Osteocyte (in vitro differentiated cells): ENCODE measurements around the gene SPAG17. TPM values are rescaled to one million over a fixed set of nuclear protein-coding genes. Genes with fewer than 3 reads are reported as not detected.

Experiments used
- DNase-seq: peaks from one replicate; pipeline ENCODE4 v3.0.0; 2021; ENCODE audit warnings: mixed read lengths; ENCODE audit not compliant: unreplicated experiment; ENCODE audit errors: extremely low spot score
- H3K27ac Mint-ChIP-seq: one replicate; pipeline ENCODE4 v1.8.0; 2021; ENCODE audit warnings: mild to moderate bottlenecking, mixed read lengths; ENCODE audit not compliant: unreplicated experiment
- H3K27me3 Mint-ChIP-seq: one replicate; pipeline ENCODE4 v1.8.0; 2021; ENCODE audit warnings: mixed read lengths; ENCODE audit not compliant: unreplicated experiment
- H3K36me3 Mint-ChIP-seq: one replicate; pipeline ENCODE4 v1.8.0; 2021; ENCODE audit warnings: mixed read lengths; ENCODE audit not compliant: unreplicated experiment
- H3K4me1 Mint-ChIP-seq: one replicate; pipeline ENCODE4 v1.8.0; 2021; ENCODE audit warnings: mixed read lengths; ENCODE audit not compliant: unreplicated experiment
- H3K4me3 Mint-ChIP-seq: one replicate; pipeline ENCODE4 v1.8.0; 2021; ENCODE audit warnings: mild to moderate bottlenecking, moderate library complexity, mixed read lengths; ENCODE audit not compliant: unreplicated experiment
- H3K9me3 Mint-ChIP-seq: one replicate; pipeline ENCODE4 v1.8.0; 2021; ENCODE audit warnings: mixed read lengths; ENCODE audit not compliant: unreplicated experiment
- total RNA-seq: library from RNA; stranded (reverse); gene quantifications from 2 replicates; pipeline ENCODE4 v1.2.1, GENCODE V29; 2021
- TF ChIP-seq, protein P1 (sequence below): fragments of 200-600 bp; sonication (generic); IDR thresholded peaks from 2 replicates; pipeline ENCODE4 v1.5.0; 2021; ENCODE audit warnings: antibody characterized with exemption, mild to moderate bottlenecking, moderate library complexity

The SPAG17 gene
- total RNA-seq, 1 donor from 2014 or later = not detected

GRCh38 chr1:118032883-118033282 is 152.1 kb downstream of the SPAG17 start:
- Mint-ChIP-seq H3K9me3 (no peaks in the 10 kb centered on the region), H3K27ac (no peak overlapping the region), H3K27me3 (peaks cover 7% of the 10 kb centered on the region), H3K4me1 (no peaks in the 10 kb centered on the region), H3K4me3 (no peak overlapping the region), H3K36me3 (no peaks in the 10 kb centered on the region)
- no peak for DNase-seq
- TF ChIP-seq, protein P1, sequence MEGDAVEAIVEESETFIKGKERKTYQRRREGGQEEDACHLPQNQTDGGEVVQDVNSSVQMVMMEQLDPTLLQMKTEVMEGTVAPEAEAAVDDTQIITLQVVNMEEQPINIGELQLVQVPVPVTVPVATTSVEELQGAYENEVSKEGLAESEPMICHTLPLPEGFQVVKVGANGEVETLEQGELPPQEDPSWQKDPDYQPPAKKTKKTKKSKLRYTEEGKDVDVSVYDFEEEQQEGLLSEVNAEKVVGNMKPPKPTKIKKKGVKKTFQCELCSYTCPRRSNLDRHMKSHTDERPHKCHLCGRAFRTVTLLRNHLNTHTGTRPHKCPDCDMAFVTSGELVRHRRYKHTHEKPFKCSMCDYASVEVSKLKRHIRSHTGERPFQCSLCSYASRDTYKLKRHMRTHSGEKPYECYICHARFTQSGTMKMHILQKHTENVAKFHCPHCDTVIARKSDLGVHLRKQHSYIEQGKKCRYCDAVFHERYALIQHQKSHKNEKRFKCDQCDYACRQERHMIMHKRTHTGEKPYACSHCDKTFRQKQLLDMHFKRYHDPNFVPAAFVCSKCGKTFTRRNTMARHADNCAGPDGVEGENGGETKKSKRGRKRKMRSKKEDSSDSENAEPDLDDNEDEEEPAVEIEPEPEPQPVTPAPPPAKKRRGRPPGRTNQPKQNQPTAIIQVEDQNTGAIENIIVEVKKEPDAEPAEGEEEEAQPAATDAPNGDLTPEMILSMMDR = no peak

DNA sequence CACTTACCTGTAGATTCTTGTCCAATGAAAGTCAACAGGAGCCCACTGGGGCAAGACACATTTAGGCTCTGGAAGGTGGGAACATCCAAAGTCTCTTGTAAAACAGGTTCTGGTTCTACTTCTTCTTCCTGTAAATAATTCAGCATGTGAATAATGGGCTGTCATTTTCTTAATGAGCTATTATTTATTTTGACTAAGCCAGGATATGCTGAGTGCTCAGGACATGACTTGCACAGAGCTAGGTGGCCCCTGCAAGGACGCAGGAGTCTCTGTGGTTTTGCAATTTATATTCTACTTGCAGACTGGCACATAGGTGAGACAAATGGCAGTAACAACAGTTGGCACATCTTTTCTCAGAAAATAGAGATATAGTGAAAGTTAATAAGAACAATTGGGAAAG is 156.8 kb downstream of the SPAG17 start:
- H3K27ac Mint-ChIP-seq = no peak overlapping the region
- H3K4me1 Mint-ChIP-seq = no peaks in the 10 kb centered on the region
- H3K9me3 Mint-ChIP-seq = no peaks in the 10 kb centered on the region
- DNase-seq = no peak
- no peaks in the 10 kb centered on the region for H3K36me3 Mint-ChIP-seq
- TF ChIP-seq, protein P1 = no peak
- H3K4me3 Mint-ChIP-seq = no peak overlapping the region
- H3K27me3 Mint-ChIP-seq = peaks cover 13% of the 10 kb centered on the region

DNA sequence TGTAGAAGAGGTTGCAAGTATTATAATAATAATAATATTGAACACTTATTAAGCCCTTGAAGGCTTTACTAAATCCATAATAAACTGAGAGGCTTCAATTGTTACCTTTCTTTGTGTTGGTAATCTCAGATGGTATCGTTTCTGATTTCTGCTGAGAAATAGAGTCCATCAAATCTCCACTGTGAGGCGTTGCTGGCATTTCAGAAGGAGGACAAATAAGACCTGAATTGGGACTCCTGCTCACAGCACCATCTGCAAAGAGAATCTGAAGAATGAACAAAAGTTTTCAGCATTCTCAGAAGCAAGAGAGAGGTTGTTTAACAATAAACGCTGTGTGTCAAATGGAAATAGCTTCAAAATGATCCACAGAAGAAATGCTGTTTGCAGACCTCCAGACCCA is 161.8 kb downstream of the SPAG17 start:
- Mint-ChIP-seq H3K4me1 (no peaks in the 10 kb centered on the region), H3K4me3 (no peak overlapping the region), H3K27ac (no peak overlapping the region), H3K9me3 (no peaks in the 10 kb centered on the region), H3K27me3 (peaks cover 21% of the 10 kb centered on the region), H3K36me3 (no peaks in the 10 kb centered on the region)
- TF ChIP-seq, protein P1 = no peak
- DNase-seq = no peak

GRCh38 chr1:118021668-118022067 is 163.4 kb downstream of the SPAG17 start:
- Mint-ChIP-seq H3K36me3 (no peaks in the 10 kb centered on the region), H3K27me3 (peaks cover 20% of the 10 kb centered on the region), H3K9me3 (no peaks in the 10 kb centered on the region), H3K27ac (no peak overlapping the region), H3K4me1 (no peaks in the 10 kb centered on the region), H3K4me3 (no peak overlapping the region)
- DNase-seq = no peak
- TF ChIP-seq, protein P1 = no peak

GRCh38 chr1:118018060-118018459 is 167.0 kb downstream of the SPAG17 start:
- Mint-ChIP-seq H3K36me3 (no peaks in the 10 kb centered on the region), H3K4me1 (no peaks in the 10 kb centered on the region), H3K27me3 (peaks cover 22% of the 10 kb centered on the region), H3K9me3 (no peaks in the 10 kb centered on the region), H3K4me3 (no peak overlapping the region), H3K27ac (no peak overlapping the region)
- TF ChIP-seq, protein P1 = no peak
- no peak for DNase-seq
